GM18873 (cell line): Measurements from ENCODE around the gene NT5M.
"Not testable (repeated sequence)": the region's sequence is repeated elsewhere in the genome, so short reads cannot be mapped to it uniquely, and the experiment has no call there.

Experiments used
- ATAC-seq: cut with Tn5 transposase; IDR thresholded peaks from one replicate; pipeline ENCODE4 v1.9.1; 2021; ENCODE audit warnings: mild to moderate bottlenecking, moderate library complexity, moderate number of reproducible peaks; ENCODE audit not compliant: unreplicated experiment, low FRiP score

NT5M gene

DNA sequence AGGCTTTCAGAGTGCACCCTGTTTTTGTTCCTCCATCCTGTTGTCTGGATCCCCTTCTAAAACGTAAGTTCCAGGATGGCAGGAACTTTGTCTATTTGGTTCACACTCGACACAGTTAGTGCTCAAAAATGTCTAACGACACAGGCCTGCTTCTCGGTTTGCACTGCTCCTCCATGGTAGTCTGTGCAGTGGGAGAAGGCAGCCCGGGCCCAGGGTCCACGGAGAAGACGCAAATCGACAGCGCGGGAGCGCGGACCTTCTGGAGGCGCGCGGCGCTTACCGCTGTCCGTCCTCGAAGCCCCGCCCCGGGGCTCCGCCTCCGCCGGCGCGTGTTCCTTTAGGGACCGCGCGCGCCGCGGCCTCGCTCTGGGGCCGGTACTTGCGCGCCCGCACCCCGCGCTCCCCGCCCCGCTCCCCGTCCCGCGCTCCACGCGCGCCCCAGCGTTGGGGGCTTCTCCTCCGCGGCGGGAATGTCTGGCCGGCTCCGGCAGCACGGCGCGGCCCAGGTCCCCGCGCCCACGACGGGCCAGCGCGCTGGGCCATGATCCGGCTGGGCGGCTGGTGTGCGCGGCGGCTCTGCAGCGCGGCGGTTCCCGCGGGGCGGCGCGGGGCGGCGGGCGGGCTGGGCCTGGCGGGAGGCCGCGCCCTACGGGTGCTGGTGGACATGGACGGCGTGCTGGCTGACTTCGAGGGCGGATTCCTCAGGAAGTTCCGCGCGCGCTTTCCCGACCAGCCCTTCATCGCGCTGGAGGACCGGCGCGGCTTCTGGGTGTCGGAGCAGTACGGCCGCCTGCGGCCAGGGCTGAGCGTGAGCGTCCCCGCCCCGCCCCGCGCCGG, at the start of gene NT5M:
NT5M (plus strand) TSS at position 364 of the 837 bp plus-strand sequence; CDS start at position 542, 178 bp downstream.
- no peak for ATAC-seq

DNA sequence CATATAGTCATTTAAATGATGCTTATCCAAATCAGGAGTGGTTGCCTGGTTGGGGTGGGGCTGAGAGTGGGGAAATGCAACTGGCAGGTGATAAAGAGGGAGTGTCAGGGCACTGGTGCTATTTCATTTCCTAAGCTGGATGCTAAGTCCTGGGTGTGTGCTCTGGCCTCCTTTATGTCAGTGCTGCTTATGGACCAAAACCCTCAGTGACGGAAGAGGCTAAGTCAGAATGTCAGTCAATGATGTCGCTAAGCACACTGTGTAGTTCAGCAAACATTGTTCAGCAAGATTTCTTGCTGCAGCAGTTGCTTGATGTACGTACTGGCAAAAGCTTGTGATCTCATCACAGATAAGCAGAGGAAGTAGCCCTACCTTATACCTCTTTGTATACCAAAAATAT, 49.8 kb upstream of the NT5M start:
- no peak for ATAC-seq

DNA sequence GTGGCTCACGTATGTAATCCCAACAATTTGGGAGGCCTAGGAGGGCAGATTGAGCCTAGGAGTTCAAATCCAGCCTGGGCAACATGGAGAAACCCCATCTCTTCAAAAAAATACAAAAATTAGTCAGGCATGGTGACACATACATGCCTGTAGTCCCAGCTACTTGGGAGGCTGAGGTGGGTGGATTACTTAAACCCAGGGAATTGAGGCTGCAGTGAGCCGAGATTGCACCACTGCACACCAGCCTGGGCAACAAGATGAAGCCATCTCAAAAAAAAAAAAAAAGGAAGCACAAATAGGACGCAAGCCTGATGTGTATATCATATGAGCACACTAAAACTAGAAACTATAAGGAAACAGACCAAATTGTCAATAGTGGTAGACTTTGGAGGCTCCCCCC, 49.1 kb upstream of the NT5M start:
- no peak for ATAC-seq

DNA sequence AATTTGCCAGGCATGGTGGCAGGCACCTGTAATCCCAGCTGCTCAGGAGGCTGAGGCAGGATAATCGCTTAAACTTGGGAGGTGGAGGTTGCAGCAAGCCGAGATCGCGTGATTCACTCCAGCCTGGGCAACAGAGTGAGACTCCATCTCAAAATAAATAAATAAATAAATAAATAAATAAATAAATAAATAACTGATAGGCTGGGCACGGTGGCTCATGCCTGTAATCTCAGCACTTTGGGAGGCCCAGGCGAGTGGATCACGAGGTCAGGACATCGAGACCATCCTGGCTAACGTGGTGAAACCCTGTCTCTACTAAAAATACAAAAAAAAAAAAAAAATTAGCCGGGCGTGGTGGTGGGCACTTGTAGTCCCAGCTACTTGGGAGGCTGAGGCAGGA, 47.5 kb upstream of the NT5M start:
- not testable (repeated sequence) for ATAC-seq

DNA sequence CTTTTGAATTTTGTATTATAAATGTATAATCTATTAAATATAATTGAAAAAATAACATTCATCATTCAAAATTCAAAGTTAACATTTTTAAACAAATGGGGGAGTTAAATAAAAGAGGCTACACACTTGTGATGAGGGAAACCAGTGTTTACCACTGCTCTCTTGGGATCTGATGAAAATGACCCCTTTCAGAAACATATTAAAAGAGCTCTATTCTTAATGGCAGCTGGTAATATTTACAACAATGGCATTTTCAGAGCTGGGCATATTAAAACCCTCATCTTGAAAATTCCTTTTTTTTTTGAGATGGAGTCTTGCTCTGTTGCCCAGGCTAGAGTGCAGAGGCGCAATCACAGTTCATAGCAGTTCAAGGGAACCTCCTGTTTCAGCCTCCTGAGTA, 46.9 kb upstream of the NT5M start:
- no peak for ATAC-seq

DNA sequence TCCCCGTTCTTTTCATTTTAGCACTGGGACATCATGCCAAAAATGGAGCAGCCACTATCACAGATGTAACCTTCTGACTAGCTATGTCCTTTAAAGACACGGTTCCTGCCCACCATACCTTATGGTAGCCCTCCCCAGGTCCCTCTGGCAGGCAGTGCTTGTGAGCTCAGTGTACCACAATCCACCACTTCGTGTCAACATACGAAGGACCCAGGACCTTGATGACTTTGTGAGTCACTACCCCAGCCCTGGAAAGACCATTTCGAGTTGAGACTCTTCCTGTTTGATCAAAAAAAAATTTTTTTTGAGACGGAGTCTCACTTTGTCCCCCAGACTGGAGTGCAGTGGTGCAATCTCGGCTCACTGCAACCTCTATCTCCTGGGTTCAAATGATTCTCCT, 45.2 kb upstream of the NT5M start:
- ATAC-seq = no peak

DNA sequence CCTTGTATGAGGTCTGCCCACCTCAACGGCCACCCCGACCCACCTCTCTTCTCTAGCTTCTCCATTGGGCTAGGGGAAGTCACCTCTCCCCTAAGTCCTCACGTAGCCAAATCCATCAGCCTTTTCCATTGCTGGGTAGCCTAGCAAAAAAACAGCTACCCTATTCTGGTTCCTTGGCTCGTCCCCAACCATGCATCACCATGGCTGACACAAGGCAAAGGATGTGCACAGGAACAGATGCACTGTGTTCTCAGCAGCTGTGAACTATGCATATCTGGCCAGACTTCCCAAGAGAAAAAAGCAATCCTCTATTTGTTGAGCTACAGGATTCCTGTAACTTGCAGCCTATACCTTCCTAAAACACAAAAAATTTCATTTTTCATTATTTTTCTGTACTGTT, 44.2 kb upstream of the NT5M start:
- no peak for ATAC-seq

DNA sequence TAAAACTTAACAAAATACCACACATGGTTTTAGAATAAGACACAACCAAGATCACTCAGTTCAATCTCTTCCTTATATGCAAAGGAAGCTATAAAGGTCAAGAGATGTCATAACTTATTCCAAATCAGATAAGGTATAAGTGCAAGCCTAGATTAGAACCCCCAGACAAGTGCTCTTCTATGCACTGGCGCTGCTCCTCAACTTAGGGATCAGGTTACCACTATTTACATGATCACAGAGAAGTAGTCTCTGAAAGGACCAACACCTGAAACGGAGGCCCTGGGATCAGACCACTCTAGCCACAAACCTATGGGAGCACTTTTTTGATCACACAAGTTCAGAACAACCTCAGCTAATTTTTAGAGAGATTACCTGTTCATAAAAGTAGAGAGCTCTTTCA, 38.7 kb upstream of the NT5M start:
- ATAC-seq = no peak

DNA sequence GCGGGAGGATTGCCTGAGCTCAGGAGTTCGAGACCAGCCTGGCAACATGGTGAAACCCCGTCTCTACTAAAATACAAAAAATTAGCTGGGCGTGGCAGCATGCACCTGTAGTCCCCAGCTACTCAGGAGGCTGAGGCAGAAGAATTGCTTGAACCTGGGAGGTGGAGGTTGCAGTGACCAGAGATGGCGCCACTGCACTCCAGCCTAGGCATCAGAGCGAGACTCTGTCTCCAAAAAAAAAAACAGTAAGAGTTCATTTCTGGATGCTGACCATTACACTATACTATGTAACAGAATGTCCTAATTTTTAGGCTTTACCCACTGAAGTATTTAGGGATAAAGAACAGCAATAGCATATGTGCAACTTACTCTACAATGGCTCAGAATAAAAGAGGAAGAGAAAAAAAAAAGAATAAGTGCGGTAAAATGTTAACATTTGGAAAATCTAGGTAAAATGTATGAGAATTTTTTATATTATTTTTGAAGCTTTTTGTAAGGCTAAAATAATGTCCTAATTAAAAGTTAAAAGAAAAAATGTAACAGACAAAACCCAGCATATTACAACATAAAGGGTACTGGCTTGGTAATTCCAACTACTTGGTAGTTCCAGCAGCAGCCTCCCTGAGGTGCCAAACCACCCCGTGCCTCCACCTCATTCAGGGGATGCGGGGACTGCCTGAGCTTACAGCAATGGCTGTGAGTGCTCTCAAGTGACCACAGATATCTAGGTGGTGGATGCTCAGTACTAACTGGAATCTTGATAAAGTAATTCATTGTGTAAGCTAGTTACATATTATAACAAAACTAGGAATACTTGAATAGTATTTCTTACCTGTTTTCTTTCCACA, 33.0 kb upstream of the NT5M start:
- no peak for ATAC-seq

DNA sequence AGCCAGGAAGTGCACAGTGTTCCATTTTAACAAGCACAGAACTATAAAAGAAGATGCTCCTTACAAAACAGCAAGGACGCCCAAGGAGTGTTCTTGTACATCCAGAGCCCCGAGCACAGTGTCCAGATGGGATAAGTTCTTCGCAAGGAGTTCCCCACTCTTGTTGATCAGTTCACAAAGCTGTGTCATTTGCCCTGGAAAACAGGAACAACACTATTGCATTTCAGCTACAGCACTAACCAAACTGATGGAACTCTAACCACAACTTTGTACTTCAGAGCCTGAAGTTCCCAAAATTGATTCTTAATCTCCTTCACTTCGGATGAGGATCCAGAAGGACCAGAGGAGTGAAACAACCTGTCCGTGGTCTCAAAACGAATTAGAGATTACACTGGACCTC, 27.2 kb upstream of the NT5M start:
- no peak for ATAC-seq

DNA sequence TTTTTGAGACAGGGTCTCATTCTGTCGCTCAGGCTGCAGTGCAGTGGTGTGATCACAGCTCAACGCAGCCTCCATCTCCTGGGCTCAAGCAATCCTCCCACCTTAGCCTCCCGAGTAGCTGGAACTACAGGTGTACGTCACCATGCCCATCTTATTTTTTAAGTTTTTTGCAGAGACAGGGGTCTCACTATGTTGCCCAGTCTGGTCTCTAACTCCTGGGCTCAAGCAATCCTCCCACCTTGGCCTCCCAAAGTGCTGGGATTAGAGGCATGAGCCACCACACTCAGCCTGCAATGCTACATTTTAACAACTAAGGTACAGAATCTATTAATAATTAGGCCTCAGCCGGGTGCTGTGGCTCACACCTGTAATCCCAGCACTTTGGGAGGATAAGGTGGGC, 25.7 kb upstream of the NT5M start:
- ATAC-seq = not testable (repeated sequence)

DNA sequence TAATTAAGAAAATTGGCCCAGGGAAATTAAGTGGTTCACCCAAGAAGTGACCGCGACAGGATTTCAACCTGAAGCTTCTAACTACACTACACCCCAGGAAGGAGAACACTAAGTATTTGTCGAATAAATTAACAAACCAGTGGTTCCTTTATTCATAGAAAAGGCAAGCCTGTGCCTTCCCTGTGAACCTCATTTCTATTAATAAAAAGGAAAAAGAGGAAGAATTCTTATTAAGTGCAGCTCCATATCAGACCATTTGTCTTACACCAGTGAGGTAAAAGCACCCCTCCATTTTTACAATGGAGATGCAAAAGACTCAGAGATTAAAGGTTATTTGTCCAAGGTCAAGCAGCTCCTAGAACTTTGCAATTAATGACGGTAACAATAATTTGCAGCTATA, 23.9 kb upstream of the NT5M start:
- no peak for ATAC-seq

DNA sequence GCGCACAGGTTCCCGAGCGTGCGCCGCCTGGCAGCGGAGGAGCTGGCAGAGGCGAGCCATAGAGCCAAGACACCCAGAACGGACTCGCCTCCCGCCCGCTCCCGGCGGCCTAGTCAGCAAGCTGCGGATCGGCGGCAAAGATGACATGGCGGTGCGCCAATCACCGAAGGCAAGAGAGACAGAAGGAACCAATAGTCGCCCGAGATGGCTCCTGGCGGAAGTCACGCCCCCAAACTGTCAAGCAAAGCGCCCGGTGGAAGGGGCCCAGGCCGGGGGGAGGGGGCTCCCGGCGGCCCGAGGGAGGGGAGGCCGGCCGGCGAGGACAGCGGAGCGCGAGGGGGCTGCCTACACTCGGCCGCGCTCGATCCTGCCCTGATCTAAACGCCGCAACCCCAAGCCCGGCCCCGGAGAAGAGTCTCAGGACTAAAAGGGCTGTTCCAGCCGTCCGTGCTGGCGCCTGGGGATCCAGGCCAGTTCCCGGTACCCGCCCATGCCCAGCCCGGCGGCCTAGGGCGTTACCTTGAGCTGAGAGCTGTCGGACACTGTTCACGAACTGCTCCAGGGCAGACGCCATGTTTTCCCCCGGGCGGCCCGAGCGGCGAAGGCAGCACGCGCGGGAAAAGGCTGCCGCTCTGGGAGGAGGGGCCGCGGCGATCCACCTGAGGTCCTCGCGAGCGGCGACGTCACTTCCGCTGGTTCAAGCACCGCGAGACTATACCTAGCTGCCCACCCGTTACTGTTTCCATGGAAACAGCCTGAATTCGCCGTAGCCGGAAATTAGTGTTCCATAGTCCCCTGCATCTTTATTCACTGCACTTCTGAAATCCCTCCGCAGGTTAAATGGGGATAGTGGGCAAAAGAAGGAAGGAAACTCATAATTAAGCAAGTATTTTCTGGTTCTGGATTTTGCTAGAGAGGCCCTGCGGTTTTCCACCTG, 22.3 kb upstream of the NT5M start, which contains the start of gene COPS3:
COPS3 (minus strand) TSS at position 634 of the 937 bp plus-strand sequence; CDS start at position 574, 60 bp downstream.
- peak; percentile 79 for ATAC-seq

DNA sequence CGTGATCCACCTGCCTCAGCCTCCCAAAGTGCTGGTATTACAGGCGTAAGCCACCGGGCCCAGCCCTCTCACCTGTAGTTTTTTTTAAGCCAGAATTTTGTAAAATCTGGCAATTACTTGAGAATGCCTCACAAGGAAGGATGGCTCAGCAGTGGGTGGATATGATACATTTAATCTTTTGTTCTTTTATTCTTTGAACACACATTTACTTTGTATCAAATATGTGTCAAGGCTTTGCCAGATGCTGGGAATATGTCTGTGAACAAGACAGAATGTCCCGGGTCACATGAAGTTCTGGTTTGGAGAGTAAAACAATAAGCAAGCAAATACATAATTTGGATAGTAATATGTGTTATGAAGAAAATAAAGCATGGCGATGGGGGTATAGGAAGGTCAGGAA, 17.2 kb upstream of the NT5M start:
- no peak for ATAC-seq

DNA sequence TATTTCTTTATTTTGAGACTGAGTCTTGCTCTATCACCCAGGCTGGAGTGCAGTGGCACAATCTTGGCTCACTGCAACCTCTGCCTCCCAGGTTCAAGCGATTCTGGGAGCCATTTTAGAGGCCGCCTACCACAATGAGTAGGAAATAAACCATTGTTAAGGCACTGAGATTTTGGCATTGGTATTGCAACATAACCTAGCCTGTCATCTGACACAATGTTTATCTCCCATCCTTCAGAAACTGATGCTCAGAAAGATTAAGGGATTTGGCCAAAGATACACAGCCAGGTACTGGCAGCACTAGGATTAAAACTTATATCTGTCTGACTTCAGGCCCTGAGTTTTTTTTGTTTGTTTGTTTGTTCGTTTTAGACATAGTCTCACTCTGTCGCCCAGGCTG, 14.1 kb upstream of the NT5M start:
- ATAC-seq = no peak

DNA sequence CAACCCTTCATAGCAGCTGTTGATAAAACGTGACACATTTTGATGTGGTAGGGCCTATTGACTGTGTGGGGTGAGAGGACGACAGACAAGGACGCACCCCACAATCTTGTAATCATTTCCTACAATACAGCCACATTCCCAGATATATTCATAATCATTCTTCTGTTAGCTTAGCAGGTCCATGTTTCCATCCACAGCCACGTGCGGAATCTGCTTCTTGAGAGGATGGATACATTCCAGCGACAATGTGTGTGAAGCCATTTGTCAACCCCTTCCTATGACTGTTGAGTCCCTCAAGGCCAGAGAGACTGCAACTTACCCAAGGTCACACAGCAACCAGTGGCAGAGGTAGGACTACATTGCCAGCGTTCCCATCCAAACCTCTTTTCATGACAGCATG, 13.5 kb upstream of the NT5M start:
- no peak for ATAC-seq

DNA sequence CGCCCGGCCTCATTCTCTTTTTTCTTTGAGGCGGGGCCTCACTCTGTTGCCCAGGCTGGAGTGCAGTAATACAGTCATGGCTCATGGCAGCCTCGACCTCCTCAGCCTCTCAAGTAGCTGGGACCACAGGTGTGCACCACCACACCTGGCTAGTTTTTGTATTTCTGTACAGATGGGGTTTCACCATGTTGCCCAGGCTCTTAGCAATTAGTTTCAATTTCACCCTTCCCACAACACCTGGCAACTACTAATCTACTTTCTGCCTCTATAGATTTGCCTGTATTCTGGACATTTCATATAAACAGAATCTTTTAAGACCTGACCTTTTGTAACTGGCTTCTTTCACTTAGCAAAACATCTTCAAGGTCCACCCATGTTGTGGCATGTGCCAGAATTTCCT, 8.0 kb upstream of the NT5M start:
- ATAC-seq = no peak

DNA sequence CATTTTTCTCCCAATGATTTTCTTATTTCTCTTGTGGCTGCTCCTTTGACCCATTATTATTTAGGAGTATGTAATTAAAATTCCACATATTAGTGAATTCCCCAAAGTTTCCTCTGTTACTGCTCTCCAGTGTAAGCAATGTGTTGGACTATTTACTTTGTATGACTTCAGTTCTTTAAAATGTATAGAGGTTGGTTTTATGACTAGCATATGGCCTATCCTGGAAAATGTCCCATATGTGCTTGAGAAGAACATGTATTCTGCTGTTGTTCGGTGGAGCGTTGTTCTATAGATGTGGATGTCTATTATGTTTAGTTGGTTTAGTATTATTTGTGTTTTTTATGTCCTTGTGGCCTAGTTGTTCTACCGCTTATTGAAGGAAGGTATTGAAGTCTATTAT, 6.0 kb upstream of the NT5M start:
- no peak for ATAC-seq

DNA sequence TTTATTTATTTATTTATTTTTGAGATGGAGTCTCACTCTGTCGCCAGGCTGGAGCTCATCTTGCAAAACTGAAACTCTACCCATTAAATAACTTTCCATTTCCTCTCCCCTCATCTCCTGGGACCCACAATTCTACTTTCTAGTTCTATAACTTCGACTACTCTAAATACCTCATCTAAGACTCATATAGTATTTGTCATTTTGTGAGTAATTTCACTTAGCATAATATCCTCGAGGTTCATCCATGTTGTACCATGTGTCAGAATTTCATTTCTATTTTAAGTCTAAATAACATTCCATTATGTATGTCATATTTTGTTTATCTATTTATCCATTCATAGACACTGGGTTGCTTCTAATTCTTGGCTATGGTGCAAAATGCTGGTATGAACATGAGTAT, 5.1 kb upstream of the NT5M start:
- no peak for ATAC-seq
